ENCODE data around the gene CNTNAP4.

CNTNAP4 gene

DNA sequence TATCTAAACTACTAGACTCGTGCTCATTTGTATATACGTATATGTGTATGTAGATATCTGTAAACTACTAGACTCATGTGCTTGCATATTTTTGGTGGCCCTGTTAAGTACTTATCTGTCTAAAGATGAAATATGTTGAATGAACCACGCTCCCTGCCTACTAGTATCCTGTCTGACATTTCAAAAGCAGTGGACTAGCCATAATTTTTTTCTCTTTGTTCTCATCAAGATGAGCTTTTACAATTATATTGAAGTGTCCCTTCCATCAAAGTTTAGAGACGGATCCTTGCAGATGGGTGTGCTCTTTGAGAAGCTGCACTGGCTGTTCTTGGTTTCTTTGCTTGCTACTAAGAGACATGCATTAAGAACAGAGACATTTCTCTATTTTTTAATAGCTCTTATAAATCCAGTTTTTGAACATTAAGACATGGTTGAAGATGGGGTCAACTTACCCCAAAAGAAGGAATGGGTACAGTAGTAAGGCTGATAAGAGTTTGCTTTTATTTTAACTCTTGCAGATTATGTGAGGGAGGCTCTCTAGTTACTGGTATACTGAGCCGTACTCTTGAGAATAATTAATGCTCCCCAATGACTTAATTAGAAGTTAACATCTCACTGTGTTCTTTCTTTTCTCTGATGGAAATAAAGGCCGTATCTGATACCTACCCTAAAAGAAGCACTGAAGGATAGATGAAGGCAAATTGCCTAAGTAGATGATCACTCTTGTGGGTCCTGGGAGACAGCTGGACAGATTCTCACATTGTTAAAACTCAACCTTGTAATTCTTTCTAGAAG lies 3.4 kb downstream of the CNTNAP4 start:
- no peak for TF ChIP-seq CTCF (IDR thresholded peaks at IDR 0.05)
- no peak for DNase-seq (ENCODE audit: low spot score)
- Histone ChIP-seq H3K27ac (no peak overlapping the region), H3K4me3 (no peak overlapping the region)

DNA sequence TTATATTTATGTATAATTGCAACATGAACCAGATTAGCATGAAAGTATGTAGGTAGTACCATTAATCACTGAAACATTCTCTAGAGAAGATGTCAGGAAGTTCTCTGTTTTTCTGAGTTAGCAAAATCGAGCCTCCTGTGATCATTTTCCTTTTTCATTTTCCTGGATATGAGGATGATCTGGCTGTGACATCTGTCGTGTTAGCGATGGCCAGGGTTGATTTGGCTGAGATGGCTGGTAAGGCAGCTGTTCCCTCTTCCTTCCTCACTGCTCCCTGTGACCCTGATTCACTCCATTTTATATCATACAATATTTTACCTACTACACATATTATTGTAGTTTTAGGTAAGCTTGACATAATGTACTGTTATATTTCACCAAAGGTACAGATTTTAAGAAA lies 10.3 kb downstream of the CNTNAP4 start:
- no peak for DNase-seq (ENCODE audit: low spot score)
- Histone ChIP-seq H3K4me3 (no peak overlapping the region), H3K27ac (no peak overlapping the region)
- TF ChIP-seq CTCF (IDR thresholded peaks at IDR 0.05) = no peak

DNA sequence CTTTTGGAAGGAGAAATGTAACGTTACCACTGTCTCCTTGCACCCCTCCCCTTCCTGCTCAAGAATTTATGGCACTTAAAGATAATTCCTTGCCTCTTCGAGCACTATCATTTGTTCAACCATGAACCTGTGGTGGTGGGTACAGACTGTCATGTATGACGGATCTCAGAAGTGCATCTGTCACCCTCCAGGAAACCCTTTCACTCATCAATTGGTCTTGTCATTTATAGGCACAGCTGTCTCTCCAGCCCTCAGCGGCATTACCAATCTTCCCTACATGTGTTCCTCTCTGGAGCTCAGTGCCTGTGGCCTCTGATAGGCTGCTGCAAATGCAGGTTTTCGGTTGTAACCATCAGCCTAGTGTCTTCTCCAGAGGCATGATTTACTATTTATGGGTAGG lies 15.0 kb downstream of the CNTNAP4 start:
- H3K4me3 ChIP-seq = no peak overlapping the region
- DNase-seq (ENCODE audit: low spot score) = no peak
- no peak overlapping the region for H3K27ac ChIP-seq
- TF ChIP-seq CTCF (IDR thresholded peaks at IDR 0.05) = no peak

GRCh38 chr16:76293980-76294379 lies 16.8 kb downstream of the CNTNAP4 start:
- TF ChIP-seq CTCF (IDR thresholded peaks at IDR 0.05) = no peak
- no peak overlapping the region for H3K27ac ChIP-seq

DNA sequence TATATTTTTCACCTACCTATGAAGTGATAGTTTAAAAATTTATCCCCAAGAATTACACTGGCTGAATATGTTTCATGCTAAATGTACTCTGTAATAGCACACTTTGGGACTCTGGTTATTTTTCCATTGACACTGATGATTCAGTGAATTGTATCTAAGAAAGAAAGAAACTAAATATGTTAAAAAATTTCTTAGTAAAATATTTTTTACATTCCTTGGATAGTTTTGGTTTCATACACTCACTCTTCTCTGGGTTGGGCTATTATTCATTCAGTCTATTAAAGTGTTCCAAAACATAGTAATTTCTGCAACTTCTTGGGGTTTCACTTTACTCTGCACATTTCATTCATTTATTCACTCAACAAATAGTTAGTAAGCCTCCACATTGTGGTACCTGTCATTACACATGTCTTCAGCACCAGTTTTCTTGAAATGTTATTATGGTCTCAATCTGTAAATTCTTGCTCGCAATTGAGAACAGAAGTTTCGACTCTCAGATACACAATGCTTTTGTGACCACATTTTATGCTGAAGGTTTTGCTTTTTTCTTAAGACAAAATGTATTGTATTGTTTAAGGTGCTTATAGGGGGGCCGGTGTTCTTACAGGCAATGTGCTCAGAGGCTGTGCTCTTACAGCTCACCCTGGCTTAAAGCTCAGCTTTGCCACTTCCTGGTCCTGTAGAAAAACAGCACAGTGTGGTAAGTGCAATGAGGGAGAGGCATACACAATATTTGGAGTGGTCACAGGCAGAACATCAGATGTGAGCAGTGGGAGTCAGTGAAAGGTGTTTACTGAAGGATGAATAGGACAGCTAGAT lies 17.4 kb downstream of the CNTNAP4 start:
- TF ChIP-seq CTCF (IDR thresholded peaks at IDR 0.05) = no peak
- H3K27ac ChIP-seq = no peak overlapping the region
- no peak for DNase-seq (ENCODE audit: low spot score)
- no peak overlapping the region for H3K4me3 ChIP-seq

More at GRCh38 chr16:76293980-76294379, 16.8 kb downstream of the CNTNAP4 start:
- DNase-seq (ENCODE audit: low spot score) = no peak
- H3K4me3 ChIP-seq = no peak overlapping the region

GRCh38 chr16:76297941-76298340 lies 20.7 kb downstream of the CNTNAP4 start:
- DNase-seq (ENCODE audit: low spot score) = no peak
- Histone ChIP-seq H3K27ac (no peak overlapping the region), H3K4me3 (no peak overlapping the region)
- TF ChIP-seq CTCF (IDR thresholded peaks at IDR 0.05) = no peak

All from coronary artery (tissue), 2 donors.